Liver (tissue), 9 donors: ENCODE results near the gene DHRS1. TPM values are rescaled to one million over a fixed set of nuclear protein-coding genes. Genes with fewer than 3 reads are reported as not detected.
A peak's percentile ranks its signal among the peaks of the same experiment; 100 is the strongest.

Experiments
- DNase-seq: peaks from one replicate; pipeline ENCODE4 v3.0.0-alpha.2; 2017; ENCODE audit warnings: low spot score
- H3K27ac ChIP-seq, 2 donors: one replicate each; pipeline ENCODE4 v1.7.0; 2013; ENCODE audit warnings: inconsistent platforms in 2 of 2, low read length in 2 of 2, control low read depth in 1 of 2, low read depth in 1 of 2, mild to moderate bottlenecking in 1 of 2
- H3K27me3 ChIP-seq, 4 donors: one replicate each; pipeline versions ENCODE4 v1.6.1 to v1.7.0; 2013; ENCODE audit warnings: low read length in 3 of 4, inconsistent platforms in 1 of 4, mild to moderate bottlenecking in 1 of 4, moderate library complexity in 1 of 4; ENCODE audit not compliant: control insufficient read depth in 4 of 4, insufficient read depth in 4 of 4
- H3K36me3 ChIP-seq, 4 donors: one replicate each; pipeline versions ENCODE4 v1.6.1 to v1.7.0; 2013; ENCODE audit warnings: low read length in 3 of 4, mild to moderate bottlenecking in 3 of 4, low read depth in 1 of 4, moderate library complexity in 1 of 4; ENCODE audit not compliant: control insufficient read depth in 4 of 4, insufficient read depth in 3 of 4
- H3K4me1 ChIP-seq, 4 donors: one replicate each; pipeline versions ENCODE4 v1.6.1 to v1.7.0; 2013; ENCODE audit warnings: low read length in 3 of 4, mild to moderate bottlenecking in 3 of 4, moderate library complexity in 1 of 4; ENCODE audit not compliant: control insufficient read depth in 4 of 4, insufficient read depth in 4 of 4
- H3K4me3 ChIP-seq, 3 donors: one replicate each; pipeline versions ENCODE4 v1.6.1 to v1.7.0; 2013; ENCODE audit warnings: low read length in 3 of 3, control low read depth in 1 of 3, low read depth in 1 of 3, mild to moderate bottlenecking in 1 of 3
- H3K9ac ChIP-seq, 2 donors: one replicate each; pipeline ENCODE4 v1.7.0; 2013; ENCODE audit warnings: low read length in 2 of 2, mild to moderate bottlenecking in 2 of 2, moderate library complexity in 2 of 2, control low read depth in 1 of 2, low read depth in 1 of 2
- H3K9me3 ChIP-seq, 4 donors: one replicate each; pipeline versions ENCODE4 v1.6.1 to v1.7.0; 2013; ENCODE audit warnings: low read length in 3 of 4; ENCODE audit not compliant: control insufficient read depth in 4 of 4
- CTCF ChIP-seq: fragments of 150-350 bp; IDR thresholded peaks from 2 replicates; pipeline ENCODE4 v1.5.1; 2017; ENCODE audit warnings: improper control_type of control experiment, low read depth, low read length; ENCODE audit not compliant: missing input control
- FOXA2 ChIP-seq: IDR thresholded peaks from 2 replicates; pipeline ENCODE4 v1.6.1; 2016; ENCODE audit warnings: antibody characterized with exemption
- HNF4A ChIP-seq, 2 donors: conservative IDR thresholded peaks; 2 replicates each; pipeline ENCODE4 v1.6.1; 2016; ENCODE audit warnings: antibody characterized with exemption in 2 of 2, mild to moderate bottlenecking in 2 of 2
- MAX ChIP-seq: IDR thresholded peaks from 2 replicates; pipeline ENCODE4 v1.6.1; 2016; ENCODE audit warnings: antibody characterized with exemption
- RAD21 ChIP-seq, 2 donors: IDR thresholded peaks; 2 replicates each; pipeline ENCODE4 v1.6.1; 2016; ENCODE audit warnings: antibody characterized with exemption in 2 of 2, mild to moderate bottlenecking in 2 of 2
- REST ChIP-seq: IDR thresholded peaks from 2 replicates; pipeline ENCODE4 v1.6.1; 2016; ENCODE audit warnings: antibody characterized with exemption, mild to moderate bottlenecking
- RXRA ChIP-seq, 2 donors: IDR thresholded peaks; 2 replicates each; pipeline ENCODE4 v1.6.1; 2017 to 2018; ENCODE audit warnings: antibody characterized with exemption in 2 of 2, mild to moderate bottlenecking in 1 of 2
- YY1 ChIP-seq: IDR thresholded peaks from 2 replicates; pipeline ENCODE4 v1.6.1; 2016; ENCODE audit warnings: antibody characterized with exemption, mild to moderate bottlenecking
- ZBTB33 ChIP-seq: IDR thresholded peaks from 2 replicates; pipeline ENCODE4 v1.6.1; 2016; ENCODE audit warnings: antibody characterized with exemption
- WGBS: extraction: QIAGEN DNeasy Blood & Tissue Kit; methylation state at CpG from one replicate; pipeline ENCODE4 v1.1.7; 2013; 5-methylcytosine and 5-hydroxymethylcytosine counted together
- polyA plus RNA-seq, 2 donors: library from polyadenylated mRNA; stranded (reverse) in 1 of 2; unstranded in 1 of 2; fragments of 200-250 nt in 1 of 2; fragments of >200 nt in 1 of 2; fragmentation: Nextera tagmentation in 1 of 2; extraction: Ambion mirVana in 1 of 2; gene quantifications; one replicate each; pipeline versions ENCODE4 v1.2.1 to v1.2.3, GENCODE V29; 2013 to 2015
- total RNA-seq, 2 donors: library from RNA; depleted of rRNA; stranded (reverse); fragments of >200 nt; gene quantifications; one replicate each; pipeline ENCODE4 v1.2.3, GENCODE V29; 2014
- donor health status: healthy.
- donor health status: healthy.
- donor health status: healthy.
- donor health status: healthy.
- donor health status: healthy.

The DHRS1 gene
- total and polyA plus RNA-seq, 4 donors = 30.3 to 84.9 (median 50.2) TPM

- no peak for TF ChIP-seq ZBTB33
- no peak for TF ChIP-seq FOXA2
- no peak for TF ChIP-seq MAX
- no peak for TF ChIP-seq RXRA (IDR thresholded peaks at IDR 0.05)
- TF ChIP-seq HNF4A (conservative IDR thresholded peaks at IDR 0.05) = no peak
Measured at GRCh38 chr14:24243336-24243836, 56.2 kb downstream of the DHRS1 start (continued).

GRCh38 chr14:24241829-24242443 lies 57.6 kb downstream of the DHRS1 start:
- WGBS = 3% methylated on average over 39 of the region's 39 CpGs

More at GRCh38 chr14:24241829-24242443, 57.6 kb downstream of the DHRS1 start:
- TF ChIP-seq RXRA (IDR thresholded peaks at IDR 0.05) (peak in 1 of 2 donors; percentile 36), REST (peak; percentile 16), CTCF (peak; percentile 66), RAD21 (IDR thresholded peaks at IDR 0.05) (peak in 1 of 2 donors; percentile 40), YY1 (no peak)
- Histone ChIP-seq H3K9me3 (no peaks in the 10 kb centered on the region), H3K36me3 (peaks cover 10 to 40% (median 34%) of the 10 kb centered on the region in 4 donors), H3K27ac (peak overlapping the region; percentile 99 to 100), H3K9ac (peak overlapping the region; percentile 89 to 93), H3K4me3 (peak overlapping the region; percentile 60 to 91 (median 90)), H3K27me3 (no peaks in the 10 kb centered on the region), H3K4me1 (peaks cover 10 to 45% (median 27%) of the 10 kb centered on the region in 4 donors)
- DNase-seq = peak; percentile 93

Other genes starting within 250 kb of the DHRS1 start
Only the 30 nearest of the 34 such genes appear.
- 100 to 1,000 TPM; 215 to 312 TPM for gene DCAF11, start 185.0 kb downstream of the DHRS1 start, total RNA-seq
- gene DCAF11, start 185.0 kb downstream of the DHRS1 start, polyA plus RNA-seq = 100 to 1,000 TPM in 1 of 2 donors, 10 to 100 TPM in 1; 30.1 to 119 TPM
- 1 to 10 TPM; 2.7 to 3.2 TPM for gene NRL, start 184.8 kb downstream of the DHRS1 start, total RNA-seq
- 1 to 10 TPM; 1.5 to 2.9 TPM for gene NRL, start 184.8 kb downstream of the DHRS1 start, polyA plus RNA-seq
- gene FITM1, start 169.1 kb downstream of the DHRS1 start, total RNA-seq = 1 to 10 TPM; 1.7 to 6.4 TPM
- gene FITM1, start 169.1 kb downstream of the DHRS1 start, polyA plus RNA-seq = 10 to 100 TPM; 11.9 to 16.1 TPM
- gene PSME1, start 163.6 kb downstream of the DHRS1 start, total RNA-seq = 10 to 100 TPM; 63.3 to 71.9 TPM
- gene PSME1, start 163.6 kb downstream of the DHRS1 start, polyA plus RNA-seq = 100 to 1,000 TPM; 131 to 237 TPM
- 10 to 100 TPM in 1 of 2 donors, 1 to 10 TPM in 1; 8.6 to 10.5 TPM for gene EMC9, start 158.2 kb downstream of the DHRS1 start, total RNA-seq
- 10 to 100 TPM; 16.2 to 17.8 TPM for gene EMC9, start 158.2 kb downstream of the DHRS1 start, polyA plus RNA-seq
- 10 to 100 TPM; 56.9 to 62.3 TPM for gene PSME2, start 153.2 kb downstream of the DHRS1 start, total RNA-seq
- gene PSME2, start 153.2 kb downstream of the DHRS1 start, polyA plus RNA-seq = 100 to 1,000 TPM; 123 to 247 TPM
- 10 to 100 TPM; 16.3 to 36.0 TPM for gene RNF31, start 152.3 kb downstream of the DHRS1 start, total RNA-seq
- gene RNF31, start 152.3 kb downstream of the DHRS1 start, polyA plus RNA-seq = 10 to 100 TPM; 20.3 to 21.6 TPM
- 10 to 100 TPM; 44.2 to 57.8 TPM for gene IRF9, start 138.5 kb downstream of the DHRS1 start, total RNA-seq
- gene IRF9, start 138.5 kb downstream of the DHRS1 start, polyA plus RNA-seq = 10 to 100 TPM; 37.9 to 60.9 TPM
- 1 to 10 TPM; 3.8 to 4.7 TPM for gene REC8, start 127.7 kb downstream of the DHRS1 start, total RNA-seq
- 1 to 10 TPM; 2.3 to 3.8 TPM for gene REC8, start 127.7 kb downstream of the DHRS1 start, polyA plus RNA-seq
- gene IPO4, start 111.0 kb downstream of the DHRS1 start, total RNA-seq = 10 to 100 TPM; 16.3 to 29.8 TPM
- 10 to 100 TPM; 13.6 to 32.9 TPM for gene IPO4, start 111.0 kb downstream of the DHRS1 start, polyA plus RNA-seq
- 10 to 100 TPM; 27.5 to 76.2 TPM for gene TM9SF1, start 104.3 kb downstream of the DHRS1 start, total RNA-seq
- 10 to 100 TPM; 30.0 to 46.9 TPM for gene TM9SF1, start 104.3 kb downstream of the DHRS1 start, polyA plus RNA-seq
- under 1 TPM in 1 of 2 donors, not detected in 1; 0.33 TPM for gene TSSK4, start 94.1 kb downstream of the DHRS1 start, total RNA-seq
- gene TSSK4, start 94.1 kb downstream of the DHRS1 start, polyA plus RNA-seq = under 1 TPM in 1 of 2 donors, not detected in 1; 0.25 TPM
- 10 to 100 TPM; 14.6 to 19.6 TPM for gene CHMP4A, start 86.3 kb downstream of the DHRS1 start, total RNA-seq
- 10 to 100 TPM; 36.3 to 38.7 TPM for gene CHMP4A, start 86.3 kb downstream of the DHRS1 start, polyA plus RNA-seq
- 1 to 10 TPM; 3.2 to 6.6 TPM for gene MDP1, start 83.7 kb downstream of the DHRS1 start, total RNA-seq
- gene MDP1, start 83.7 kb downstream of the DHRS1 start, polyA plus RNA-seq = 10 to 100 TPM in 1 of 2 donors, 1 to 10 TPM in 1; 7.4 to 13.4 TPM
- 10 to 100 TPM; 32.3 to 49.3 TPM for gene NEDD8, start 67.4 kb downstream of the DHRS1 start, total RNA-seq
- gene NEDD8, start 67.4 kb downstream of the DHRS1 start, polyA plus RNA-seq = 100 to 1,000 TPM; 107 to 136 TPM
- gene GMPR2, start 66.9 kb downstream of the DHRS1 start, total RNA-seq = 10 to 100 TPM; 28.6 to 29.8 TPM
- gene GMPR2, start 66.9 kb downstream of the DHRS1 start, polyA plus RNA-seq = 10 to 100 TPM; 34.9 to 42.7 TPM
- 10 to 100 TPM; 23.5 to 25.1 TPM for gene TINF2, start 57.2 kb downstream of the DHRS1 start, total RNA-seq
- 10 to 100 TPM; 14.4 to 24.3 TPM for gene TINF2, start 57.2 kb downstream of the DHRS1 start, polyA plus RNA-seq
- 1 to 10 TPM; 1.1 to 1.5 TPM for gene TGM1, start 36.6 kb downstream of the DHRS1 start, total RNA-seq
- under 1 TPM; 0.28 to 0.39 TPM for gene TGM1, start 36.6 kb downstream of the DHRS1 start, polyA plus RNA-seq
- 10 to 100 TPM in 1 of 2 donors, 1 to 10 TPM in 1; 7.5 to 19.7 TPM for gene RABGGTA, start 28.2 kb downstream of the DHRS1 start, total RNA-seq
- 10 to 100 TPM; 11.7 to 14.7 TPM for gene RABGGTA, start 28.2 kb downstream of the DHRS1 start, polyA plus RNA-seq
- gene NOP9, start 70 bp upstream of the DHRS1 start, total RNA-seq = 10 to 100 TPM; 12.3 to 18.2 TPM
- 1 to 10 TPM; 3.8 to 7.1 TPM for gene NOP9, start 70 bp upstream of the DHRS1 start, polyA plus RNA-seq
- gene CIDEB, start 8.2 kb upstream of the DHRS1 start, total RNA-seq = 100 to 1,000 TPM in 1 of 2 donors, 10 to 100 TPM in 1; 32.1 to 142 TPM
- 100 to 1,000 TPM; 176 to 312 TPM for gene CIDEB, start 8.2 kb upstream of the DHRS1 start, polyA plus RNA-seq
- gene LTB4R2, start 10.4 kb upstream of the DHRS1 start, total RNA-seq = 10 to 100 TPM in 1 of 2 donors, 1 to 10 TPM in 1; 2.5 to 11.3 TPM
- gene LTB4R2, start 10.4 kb upstream of the DHRS1 start, polyA plus RNA-seq = 1 to 10 TPM in 1 of 2 donors, under 1 TPM in 1; 0.28 to 1.2 TPM
- 1 to 10 TPM; 2.1 to 5.0 TPM for gene LTB4R, start 11.7 kb upstream of the DHRS1 start, total RNA-seq
- 1 to 10 TPM in 1 of 2 donors, under 1 TPM in 1; 0.86 to 2.9 TPM for gene LTB4R, start 11.7 kb upstream of the DHRS1 start, polyA plus RNA-seq
- 1 to 10 TPM; 2.2 to 7.2 TPM for gene ADCY4, start 35.3 kb upstream of the DHRS1 start, total RNA-seq
- 1 to 10 TPM; 2.2 to 5.8 TPM for gene ADCY4, start 35.3 kb upstream of the DHRS1 start, polyA plus RNA-seq
- 1 to 10 TPM; 2.7 to 2.9 TPM for gene RIPK3, start 40.2 kb upstream of the DHRS1 start, total RNA-seq
- 1 to 10 TPM; 1.0 to 1.2 TPM for gene RIPK3, start 40.2 kb upstream of the DHRS1 start, polyA plus RNA-seq
- gene NFATC4, start 68.4 kb upstream of the DHRS1 start, total RNA-seq = 1 to 10 TPM; 1.4 to 3.6 TPM
- 1 to 10 TPM; 1.0 to 2.2 TPM for gene NFATC4, start 68.4 kb upstream of the DHRS1 start, polyA plus RNA-seq
- gene NYNRIN, start 99.2 kb upstream of the DHRS1 start, total RNA-seq = 10 to 100 TPM in 1 of 2 donors, 1 to 10 TPM in 1; 2.5 to 11.0 TPM
- gene NYNRIN, start 99.2 kb upstream of the DHRS1 start, polyA plus RNA-seq = under 1 TPM; 0.89 to 0.99 TPM
- gene CBLN3, start 129.9 kb upstream of the DHRS1 start, total RNA-seq = under 1 TPM; 0.59 to 0.79 TPM
- under 1 TPM; 0.07 to 0.33 TPM for gene CBLN3, start 129.9 kb upstream of the DHRS1 start, polyA plus RNA-seq
- 10 to 100 TPM; 38.2 to 40.3 TPM for gene KHNYN, start 130.2 kb upstream of the DHRS1 start, total RNA-seq
- gene KHNYN, start 130.2 kb upstream of the DHRS1 start, polyA plus RNA-seq = 10 to 100 TPM in 1 of 2 donors, 1 to 10 TPM in 1; 3.0 to 11.1 TPM
- 10 to 100 TPM; 10.8 to 17.0 TPM for gene SDR39U1, start 143.0 kb upstream of the DHRS1 start, total RNA-seq
- 10 to 100 TPM; 34.9 to 50.4 TPM for gene SDR39U1, start 143.0 kb upstream of the DHRS1 start, polyA plus RNA-seq